ENCODE data around the gene RNF11.

DNA sequence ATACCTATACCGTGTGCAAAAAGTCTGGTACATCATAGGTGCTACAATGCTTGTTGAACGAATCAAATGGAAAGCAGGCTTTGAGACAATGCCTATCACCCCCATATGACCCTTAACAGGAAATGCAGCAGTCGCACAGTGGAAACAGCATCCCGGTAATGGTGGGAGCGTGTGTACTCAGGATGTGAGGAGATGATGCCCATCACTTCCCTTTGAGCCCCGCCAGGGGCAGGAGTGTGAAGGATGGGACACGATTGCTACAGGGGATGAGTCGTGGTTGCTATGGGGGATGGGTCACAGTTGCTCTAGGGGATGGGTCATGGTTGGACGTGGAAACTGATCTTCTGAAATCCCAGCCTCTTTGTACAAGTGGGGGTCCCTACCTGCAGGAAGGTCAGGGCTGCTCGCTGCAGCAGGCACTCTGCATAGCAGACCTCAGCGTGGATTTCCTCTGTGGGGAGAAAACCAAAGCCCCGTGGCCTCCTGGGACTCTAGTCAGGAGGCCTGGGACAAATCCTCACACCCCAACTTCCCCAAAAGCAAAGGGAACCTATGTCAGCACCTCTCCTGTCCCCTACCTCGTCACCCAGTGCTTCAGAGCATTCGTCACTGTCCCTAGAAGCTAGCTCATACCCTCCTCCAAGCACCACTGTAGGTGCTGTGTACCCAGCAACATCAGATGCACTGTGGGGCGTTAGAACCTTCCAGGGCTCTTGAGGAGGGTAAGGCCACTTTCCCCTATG, 75.0 kb downstream of the RNF11 start:
- TF ChIP-seq POLR2A (IDR thresholded peaks at IDR 0.05) = no peak
- TF ChIP-seq, protein P1, sequence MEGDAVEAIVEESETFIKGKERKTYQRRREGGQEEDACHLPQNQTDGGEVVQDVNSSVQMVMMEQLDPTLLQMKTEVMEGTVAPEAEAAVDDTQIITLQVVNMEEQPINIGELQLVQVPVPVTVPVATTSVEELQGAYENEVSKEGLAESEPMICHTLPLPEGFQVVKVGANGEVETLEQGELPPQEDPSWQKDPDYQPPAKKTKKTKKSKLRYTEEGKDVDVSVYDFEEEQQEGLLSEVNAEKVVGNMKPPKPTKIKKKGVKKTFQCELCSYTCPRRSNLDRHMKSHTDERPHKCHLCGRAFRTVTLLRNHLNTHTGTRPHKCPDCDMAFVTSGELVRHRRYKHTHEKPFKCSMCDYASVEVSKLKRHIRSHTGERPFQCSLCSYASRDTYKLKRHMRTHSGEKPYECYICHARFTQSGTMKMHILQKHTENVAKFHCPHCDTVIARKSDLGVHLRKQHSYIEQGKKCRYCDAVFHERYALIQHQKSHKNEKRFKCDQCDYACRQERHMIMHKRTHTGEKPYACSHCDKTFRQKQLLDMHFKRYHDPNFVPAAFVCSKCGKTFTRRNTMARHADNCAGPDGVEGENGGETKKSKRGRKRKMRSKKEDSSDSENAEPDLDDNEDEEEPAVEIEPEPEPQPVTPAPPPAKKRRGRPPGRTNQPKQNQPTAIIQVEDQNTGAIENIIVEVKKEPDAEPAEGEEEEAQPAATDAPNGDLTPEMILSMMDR (IDR thresholded peaks at IDR 0.05) = no peak

Measured in heart left ventricle (tissue), 13 donors.